Activated T-cell treated with anti-CD3 and anti-CD28 coated beads for 48 hours (primary cell): ENCODE data around the gene YDJC.
"Not testable (repeated sequence)": the region's sequence is repeated elsewhere in the genome, so short reads cannot be mapped to it uniquely, and the experiment has no call there.

Experiments used
- DNase-seq: peaks from one replicate; pipeline ENCODE4 v3.0.0-alpha.2; 2020; ENCODE audit warnings: low read depth

YDJC gene, protein sequence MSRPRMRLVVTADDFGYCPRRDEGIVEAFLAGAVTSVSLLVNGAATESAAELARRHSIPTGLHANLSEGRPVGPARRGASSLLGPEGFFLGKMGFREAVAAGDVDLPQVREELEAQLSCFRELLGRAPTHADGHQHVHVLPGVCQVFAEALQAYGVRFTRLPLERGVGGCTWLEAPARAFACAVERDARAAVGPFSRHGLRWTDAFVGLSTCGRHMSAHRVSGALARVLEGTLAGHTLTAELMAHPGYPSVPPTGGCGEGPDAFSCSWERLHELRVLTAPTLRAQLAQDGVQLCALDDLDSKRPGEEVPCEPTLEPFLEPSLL

DNA sequence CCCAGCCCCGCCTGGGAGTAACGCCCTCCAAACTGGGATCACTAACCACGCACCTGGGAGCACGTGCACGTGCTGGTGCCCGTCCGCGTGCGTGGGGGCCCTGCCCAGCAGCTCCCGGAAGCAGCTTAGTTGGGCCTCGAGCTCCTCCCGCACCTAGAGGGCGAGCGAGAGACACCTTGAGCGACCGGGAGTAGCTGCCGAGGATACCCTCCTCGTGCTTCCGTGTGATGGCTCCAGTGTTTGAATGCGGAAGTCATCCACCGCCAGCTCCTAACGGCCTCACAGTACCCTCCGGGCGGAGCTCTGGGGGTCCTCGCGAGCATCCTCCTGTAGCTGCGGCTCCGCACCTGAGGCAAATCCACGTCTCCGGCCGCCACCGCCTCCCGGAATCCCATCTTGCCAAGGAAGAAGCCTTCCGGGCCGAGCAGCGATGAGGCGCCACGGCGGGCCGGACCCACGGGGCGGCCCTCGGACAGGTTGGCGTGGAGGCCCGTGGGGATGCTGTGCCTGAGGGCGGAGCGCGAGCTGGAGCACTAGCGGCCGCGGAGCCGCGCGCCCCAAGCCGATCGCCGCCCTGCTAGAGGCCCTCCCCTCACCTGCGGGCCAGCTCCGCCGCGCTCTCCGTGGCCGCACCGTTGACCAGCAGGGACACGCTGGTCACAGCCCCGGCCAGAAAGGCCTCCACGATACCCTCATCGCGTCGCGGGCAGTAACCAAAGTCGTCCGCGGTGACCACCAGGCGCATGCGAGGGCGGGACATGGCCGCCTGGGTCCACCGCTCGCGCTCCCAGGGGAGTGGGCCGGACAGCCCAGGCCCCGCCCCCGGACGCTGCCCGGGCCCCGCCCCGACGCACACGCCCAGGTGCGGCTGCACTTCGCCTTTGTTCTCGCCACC is at the start of gene YDJC:
YDJC (minus strand) TSS at position 768 of the 895 bp plus-strand sequence; CDS start at position 760, 8 bp downstream.
- peak; percentile 95 for DNase-seq

DNA sequence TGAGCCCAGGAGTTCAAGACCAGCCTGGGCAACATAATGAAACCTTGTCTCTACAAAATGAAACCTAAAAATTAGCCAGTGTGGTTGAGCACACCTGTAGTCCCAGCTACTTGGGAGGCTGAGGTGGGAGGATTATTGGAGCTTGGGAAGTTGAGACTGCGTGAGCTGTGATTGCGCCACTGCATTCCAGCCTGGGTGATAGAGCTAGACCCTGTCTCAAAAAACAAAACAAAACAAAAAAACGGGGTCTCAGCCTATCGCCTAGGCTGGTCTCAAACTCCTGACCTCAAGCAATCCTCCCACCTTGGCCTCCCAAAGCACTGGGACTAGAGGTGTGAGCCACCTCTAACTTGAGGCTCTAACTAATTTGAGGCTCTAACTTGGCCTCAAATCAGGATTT is 49.6 kb upstream of the YDJC start:
- DNase-seq = no peak

DNA sequence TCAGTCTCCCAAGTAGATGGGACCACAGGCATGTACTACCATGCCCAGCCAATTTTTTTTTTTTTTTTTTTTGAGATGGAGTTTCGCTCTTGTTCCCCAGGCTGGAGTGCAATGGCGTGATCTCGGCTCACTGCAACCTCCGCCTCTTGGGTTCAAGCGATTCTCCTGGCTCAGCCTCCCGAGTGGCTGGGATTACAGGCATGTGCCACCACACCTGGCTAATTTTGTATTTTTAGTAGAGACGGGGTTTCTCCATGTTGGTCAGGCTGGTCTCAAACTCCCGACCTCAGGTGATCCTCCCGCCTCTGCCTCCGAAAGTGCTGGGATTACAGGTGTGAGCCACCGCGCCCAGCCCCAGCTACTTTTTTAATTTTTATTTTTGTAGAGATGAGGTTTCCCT is 49.0 kb upstream of the YDJC start:
- not testable (repeated sequence) for DNase-seq

DNA sequence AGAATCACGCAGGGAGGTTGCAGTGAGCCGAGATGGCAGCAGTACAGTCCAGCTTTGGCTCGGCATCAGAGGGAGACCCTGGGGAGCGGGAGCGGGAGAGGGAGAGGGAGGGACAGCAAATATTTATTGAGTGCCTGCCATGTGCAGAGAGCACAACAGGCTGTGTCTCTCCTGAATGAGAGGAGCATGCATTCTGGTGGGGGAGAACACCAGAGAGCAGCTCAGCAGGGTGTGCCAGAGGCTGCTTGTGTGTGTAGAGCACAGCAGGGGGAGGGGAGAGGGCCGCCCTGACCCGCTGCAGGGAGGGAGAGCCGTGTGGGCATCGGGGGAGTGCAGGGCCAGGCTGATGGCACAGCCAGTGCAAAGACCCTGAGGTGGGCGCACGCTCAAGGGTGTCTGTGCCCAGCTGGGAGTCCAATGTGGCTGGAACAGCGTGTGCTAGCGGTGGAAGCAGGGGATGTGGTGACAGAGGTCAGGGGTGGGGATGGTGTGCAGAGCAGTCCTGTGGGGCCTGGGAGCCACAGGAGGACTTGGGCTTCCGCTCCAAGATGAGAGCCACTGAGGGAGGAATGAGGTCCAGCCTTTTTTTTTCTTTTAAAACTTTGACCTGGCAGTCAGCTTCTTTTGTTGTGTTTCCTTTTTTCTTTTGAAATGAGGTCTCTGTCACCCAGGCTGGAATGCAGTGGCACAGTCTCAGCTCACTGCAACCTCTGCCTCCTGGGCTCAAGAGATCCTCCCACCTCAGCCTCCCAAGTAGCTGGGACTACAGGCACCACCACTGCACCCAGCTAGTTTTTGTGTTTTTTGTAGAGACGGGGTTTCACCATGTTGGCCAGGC is 48.0 kb upstream of the YDJC start:
- DNase-seq = no peak

DNA sequence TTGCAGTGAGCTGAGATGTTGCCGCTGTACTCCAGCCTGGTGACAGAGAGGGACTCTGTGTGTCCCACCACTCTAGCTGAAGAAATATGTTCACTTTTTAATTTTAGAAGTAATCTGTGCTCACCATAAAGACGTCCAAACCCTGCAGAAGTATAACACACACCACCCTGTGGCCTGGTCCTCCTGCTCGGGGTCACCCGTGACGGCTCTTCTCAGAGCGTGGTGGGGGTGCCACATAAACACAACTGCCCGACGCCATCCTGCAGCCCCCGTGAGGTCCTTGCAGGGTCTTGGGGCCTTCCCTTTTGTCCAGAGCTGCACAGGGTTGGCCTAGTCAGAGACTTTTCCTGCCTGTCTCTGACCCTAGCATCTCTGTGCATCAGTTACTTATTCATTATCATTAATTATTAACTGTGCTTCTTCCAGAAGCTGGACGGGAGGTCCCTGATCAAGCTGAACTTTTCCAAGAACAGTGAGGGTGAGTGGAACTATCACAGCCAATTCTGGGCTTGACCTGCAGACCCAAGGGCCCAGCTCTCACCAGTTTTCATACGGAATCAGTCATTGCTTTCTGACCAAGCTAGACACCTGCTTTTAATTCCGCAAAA is 44.9 kb upstream of the YDJC start:
- DNase-seq = no peak

DNA sequence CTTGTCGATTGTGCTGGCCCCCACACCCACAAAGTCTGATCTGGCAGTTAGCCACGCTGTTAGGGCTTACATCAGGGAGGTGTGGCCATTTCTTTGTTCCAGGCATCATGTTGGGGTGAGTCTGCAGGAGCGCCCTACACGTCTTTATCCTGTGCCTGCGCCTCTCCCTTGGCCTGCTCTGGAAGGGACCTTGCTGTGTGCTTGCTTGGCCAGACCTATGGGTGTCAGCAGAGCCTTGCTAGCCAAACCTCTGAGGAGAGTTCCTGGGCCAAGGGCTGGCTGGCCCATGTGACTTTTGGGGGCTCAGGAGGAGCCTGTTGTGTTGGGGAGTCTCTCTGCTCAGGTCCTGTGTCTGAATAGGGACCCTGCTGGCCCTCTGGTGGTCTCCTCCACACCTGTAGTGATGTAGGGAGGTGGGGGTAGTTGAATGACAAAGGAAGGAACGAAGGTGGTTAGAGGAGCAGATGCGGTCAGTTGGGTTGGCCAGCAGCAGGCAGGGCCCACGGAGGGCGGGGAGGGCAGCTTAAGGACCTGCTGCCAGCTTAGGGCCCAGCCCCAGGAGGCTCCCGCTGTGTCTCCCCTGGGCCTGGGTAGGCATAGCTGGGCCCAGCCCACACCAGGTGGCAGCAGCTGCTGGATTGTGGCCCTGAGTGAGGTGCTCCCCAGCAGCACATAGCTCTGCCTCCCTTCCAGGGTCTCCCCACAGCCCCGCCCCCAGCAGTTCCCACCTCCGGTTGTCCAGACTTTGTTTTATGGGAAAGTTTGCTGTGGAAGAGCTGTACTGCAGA is 43.9 kb upstream of the YDJC start:
- DNase-seq = no peak

DNA sequence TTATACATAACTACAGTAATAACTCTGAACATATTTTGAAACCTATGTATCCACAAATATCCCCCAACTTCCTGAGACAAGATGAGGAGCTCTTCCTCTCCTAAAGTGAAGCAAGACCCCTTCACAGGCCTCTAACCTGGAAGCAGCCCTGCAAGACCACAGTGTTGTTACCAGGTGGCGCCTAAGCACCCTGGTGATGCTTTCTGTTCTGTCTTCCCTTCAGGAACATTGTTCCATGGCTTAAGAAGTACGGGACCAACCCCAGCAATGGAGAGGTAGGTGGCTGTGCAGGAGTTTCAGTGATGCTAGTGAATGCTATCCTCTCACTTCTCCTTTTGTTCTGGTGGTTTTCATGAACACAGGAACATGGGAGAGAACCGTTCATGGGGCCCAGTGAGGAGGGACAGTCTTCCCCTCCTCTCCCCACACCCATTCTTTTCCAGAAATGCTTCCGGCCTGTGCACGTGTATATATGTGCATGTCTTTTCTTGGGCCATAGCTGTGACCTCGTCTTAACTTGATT is 42.3 kb upstream of the YDJC start:
- no peak for DNase-seq

DNA sequence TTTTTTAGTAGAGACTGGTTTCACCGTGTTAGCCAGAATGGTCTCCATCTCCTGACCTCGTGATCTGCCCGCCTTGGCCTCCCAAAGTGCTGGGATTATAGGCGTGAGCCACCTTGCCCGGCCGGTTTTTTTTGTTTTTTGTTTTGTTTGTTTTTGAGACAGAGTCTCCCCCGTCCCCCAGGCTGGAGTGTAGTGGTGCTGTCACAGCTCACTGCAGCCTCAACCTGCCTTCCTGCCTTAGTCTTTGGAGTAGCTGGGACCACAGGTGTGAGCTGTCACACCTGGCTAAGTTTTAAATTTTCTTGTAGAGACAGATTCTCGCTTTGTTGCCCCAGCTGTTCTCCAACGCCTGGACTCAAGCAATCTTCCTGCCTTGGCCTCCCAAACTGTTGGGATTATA is 39.2 kb upstream of the YDJC start:
- DNase-seq = no peak

DNA sequence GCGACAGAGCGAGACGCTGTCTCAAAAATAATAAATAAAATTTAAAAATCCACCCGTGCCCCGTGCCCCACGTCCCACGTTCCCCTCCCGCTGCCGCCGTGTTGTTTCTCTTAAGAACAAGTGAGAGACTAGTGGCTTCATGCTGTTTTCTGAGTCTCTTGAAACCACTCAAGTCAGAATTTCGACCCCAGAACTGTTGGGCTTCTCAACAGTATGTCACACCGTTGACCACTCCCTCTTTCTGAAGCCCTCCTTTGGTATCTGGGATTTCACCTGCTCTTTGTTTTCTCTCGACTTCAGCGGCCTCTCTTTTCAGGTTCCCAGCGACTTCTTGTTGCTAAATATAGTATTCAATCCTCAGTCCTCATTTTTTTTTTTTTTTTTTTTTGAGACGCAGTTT is 37.0 kb upstream of the YDJC start:
- no peak for DNase-seq

DNA sequence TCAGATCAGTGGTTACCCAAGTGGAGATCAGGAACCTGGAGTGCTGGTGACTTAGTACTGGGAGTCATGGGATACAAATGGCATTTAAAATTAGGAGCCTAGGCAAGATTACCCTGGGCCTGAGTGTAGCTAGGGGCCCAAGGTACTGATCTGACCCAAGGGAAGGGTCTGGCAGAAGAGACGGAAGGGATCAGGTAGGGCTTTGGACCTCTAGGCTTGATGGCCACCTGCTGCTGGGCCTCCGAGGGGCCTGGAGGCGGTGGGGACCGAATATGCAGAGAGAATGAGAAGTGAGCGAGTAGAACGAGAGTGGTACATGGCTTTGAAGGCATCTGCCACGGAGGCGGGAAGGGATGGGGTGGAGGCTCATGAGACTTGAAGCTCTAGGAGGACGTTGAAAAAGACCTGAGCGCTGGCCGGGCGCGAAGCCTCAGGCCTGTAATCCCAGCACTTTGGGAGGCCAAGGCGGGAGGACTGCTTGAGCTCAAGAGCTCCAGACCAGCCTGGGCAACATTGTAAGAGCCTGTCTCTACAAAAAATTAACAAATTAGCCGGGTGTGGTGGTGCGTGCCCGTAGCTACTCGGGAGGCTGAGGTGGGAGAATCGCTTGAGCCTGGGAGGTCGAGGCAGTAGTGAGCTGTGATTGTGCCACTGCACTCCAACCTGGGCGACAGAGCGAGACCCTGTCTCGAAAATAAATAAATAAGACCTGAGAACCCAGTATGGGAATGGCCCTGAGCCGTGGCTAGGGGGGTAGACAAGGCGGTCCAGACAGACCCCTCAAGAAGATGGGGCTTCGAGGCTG is 35.4 kb upstream of the YDJC start:
- DNase-seq = no peak

DNA sequence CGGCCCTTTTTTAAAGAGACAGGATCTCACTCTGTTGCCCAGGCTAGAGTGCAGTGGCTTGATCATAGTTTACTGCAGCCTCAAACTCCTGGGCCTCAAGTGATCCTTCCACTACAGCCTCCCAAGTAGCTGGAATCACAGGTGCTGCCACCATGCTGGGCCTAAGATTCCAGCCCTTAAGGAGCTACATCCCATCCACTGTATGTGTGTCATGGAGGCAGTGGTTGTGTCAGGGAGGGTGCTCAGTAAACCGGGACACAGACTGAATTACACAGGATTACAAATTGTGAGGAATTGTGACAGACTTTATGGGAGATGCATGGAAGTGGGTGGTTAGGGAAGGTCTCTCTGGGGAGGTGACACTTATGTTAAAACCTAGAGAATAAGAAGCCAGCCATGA is 33.9 kb upstream of the YDJC start:
- DNase-seq = no peak

DNA sequence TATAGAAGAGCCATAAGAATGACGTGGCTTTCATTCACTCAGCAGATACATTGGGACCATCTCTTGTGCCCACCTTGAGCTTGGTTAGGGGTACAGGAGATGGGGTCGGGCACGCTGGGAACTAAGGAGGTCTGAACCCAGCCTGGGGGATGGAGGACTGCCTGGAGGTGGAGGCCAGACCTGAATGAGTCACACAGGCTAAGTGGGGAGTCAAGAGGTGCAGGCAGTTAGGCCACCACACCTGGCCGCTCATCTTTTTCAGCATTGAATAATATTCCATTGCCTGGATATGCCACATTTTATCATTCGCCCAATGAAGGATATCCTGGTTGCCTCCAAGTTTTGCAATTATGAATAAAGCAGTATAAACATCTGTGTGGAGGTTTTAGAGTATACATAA is 32.2 kb upstream of the YDJC start:
- no peak for DNase-seq

DNA sequence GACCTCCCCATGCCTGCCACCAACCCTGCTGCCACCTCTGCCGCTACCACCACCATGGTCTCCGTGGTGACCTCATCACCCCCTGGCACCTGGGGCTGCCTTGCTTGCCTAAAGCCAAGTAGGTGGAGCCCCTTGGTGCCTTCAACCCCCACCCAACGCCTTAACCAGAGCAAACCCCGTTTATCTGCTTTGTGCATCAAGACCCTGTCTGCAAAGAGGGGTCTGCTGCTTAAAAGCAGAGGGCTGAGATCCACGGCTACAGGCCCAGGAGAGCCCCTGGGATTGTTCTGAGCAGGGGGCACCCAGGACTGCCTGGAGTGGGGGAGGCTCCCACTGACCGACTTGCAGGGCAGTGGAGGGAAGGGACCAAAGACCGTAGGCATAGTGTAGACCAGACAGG is 31.1 kb upstream of the YDJC start:
- DNase-seq = no peak

DNA sequence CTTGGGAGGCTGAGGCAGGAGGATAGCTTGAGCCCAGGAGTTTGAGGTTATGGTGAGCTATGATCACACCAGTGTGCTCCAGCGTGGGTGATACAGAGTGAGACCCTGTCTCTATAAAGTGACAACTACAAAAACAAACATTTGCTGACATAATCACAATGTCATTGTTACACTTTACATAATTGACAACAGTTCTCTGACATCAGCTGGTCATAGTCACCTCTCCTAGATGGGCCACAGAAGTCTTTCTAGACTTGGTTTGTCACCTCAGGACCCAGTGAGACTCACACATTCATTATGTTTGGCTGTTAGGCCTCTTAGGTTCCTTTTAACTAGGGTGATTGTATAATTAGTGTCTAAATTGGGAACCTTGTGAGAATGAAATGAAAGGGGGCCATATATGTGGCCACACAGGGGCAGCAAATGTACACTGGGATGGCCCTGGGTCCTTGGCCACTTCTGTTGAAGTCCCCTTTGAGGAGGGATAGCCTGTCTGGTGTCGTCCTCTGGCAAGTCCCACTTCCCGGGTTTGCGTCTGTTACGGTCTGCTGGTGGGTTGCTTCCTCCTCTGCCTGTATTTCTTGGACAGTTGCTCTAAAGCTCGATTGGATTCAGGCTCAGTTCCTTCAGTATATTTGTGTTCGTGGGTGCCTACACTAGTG is 30.2 kb upstream of the YDJC start:
- no peak for DNase-seq

DNA sequence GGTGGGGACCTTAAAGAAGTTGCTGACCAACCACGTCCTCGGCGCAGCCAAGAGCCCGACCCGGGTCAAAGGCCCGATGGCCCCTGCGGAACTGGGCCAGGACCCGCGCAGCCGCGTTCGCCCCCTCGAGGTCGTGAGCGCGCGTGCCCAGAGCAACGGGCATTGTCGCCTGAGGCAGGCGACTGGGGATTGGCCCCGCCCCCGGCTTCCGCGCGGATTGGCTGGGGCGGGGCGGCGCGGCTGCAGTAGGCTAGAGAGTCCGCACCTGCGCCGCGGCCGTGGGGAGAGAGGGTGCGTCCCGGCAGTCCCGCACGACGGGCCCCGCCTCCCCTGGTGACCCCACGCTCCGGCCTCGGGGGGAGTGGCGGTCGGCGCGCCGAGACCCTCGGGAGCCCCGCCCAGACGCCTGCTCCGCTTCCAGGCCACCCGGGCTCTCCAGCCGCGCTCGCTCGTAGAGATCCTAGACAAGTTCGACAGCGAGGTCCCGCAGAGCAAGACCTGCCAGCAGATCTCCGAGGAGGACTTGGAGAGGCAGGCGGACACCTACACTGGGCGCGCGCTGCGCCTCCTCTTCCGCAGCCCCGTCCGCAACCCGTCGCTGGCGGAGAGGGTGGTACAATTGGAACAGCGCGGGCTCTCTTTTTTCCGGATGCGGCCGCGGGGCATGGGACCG is 27.7 kb upstream of the YDJC start:
- DNase-seq = peak; percentile 78

DNA sequence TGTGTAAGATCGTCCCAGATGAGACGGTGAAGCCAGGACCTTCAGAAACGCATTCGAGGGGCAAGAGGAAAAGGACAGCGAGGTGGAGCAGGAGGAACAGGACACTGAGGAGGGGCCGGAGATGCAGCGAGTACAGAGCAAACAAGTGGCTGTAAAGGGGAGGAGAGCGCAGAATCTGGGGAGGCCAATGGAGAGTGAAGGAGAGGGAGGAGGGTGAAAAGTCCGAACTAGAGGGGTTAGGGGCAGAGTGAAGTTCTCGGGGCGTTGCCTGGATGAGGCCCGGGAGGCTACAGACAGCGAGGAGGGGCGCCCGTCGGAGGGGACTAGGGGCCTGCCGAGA is 27.2 kb upstream of the YDJC start:
- no peak for DNase-seq

DNA sequence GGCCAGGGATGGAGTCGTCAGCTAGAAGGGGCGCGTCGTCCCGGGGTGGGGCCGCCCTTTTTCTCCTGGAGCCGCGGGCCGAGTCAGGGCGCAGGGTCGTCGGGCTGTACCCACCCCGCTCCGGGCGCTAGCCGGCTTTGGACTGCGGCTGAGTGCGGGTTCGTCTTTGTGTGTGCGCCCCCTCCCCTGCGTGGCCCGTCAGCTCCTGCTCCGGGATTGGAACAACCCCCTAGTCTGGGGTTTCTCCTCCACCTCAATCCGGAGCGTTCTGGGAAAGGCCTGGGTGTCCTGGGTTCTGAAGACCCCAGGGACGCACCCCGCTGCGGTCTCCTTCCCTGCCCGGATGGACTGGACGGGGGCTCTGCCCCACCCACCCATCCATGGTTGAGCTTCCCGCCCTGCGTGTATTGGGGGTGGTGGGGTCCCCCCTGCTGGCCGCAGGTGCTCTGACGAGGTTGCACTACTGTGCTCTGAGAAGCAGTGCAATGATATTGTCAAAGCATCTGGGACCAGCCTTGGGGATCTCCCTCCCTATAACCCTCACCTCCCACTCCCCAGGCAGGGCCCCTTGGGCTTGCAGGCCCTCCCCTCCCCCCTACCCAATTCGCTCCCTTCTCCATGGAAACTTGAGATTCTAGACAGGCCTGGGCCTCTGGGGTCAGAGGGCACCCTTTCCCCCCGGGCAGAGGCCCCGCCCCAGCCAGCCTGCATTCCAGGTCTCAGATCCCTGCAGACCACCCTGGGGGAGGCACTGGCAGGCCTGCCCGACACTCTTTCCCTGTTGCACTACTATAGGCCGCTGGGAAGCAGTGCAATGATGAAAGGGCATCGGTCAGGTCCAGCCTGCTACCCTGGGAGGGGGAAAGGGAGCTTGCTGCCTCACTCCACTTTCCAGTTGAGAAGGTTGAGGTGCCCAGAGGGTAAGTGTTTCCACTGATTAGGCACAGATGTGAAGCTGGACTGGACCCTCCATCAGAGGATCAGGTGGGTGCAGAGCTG is 23.0 kb upstream of the YDJC start:
- no peak for DNase-seq

DNA sequence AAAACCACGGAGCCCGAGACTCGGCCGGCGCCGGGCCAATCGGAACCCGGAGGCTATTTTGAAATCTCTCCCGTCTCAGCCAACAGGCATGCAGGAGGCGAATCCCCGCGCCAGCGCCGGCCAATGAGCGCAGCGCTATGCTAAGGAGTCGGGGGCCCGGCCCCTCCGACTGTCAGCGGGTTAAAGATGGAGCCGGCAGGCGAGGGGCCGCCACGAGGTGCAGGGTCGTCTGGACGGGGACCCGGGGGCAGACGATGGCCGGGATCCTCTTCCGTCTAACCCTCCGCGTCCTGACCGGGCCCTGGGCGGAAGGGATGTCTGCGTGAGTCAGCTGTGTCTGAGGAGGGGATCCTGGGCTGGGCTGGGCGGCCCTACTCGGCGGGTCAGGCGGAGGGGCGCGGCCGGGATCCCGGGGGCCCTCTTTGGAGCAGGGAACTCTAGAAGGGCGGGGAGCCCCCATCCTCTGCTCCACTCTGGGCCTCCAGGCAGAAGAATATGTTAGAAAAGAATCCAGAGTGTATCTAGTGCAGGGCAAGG is 22.3 kb upstream of the YDJC start:
- DNase-seq = peak; percentile 86
